ENCODE data around the gene RUNX2.

RUNX2 gene

GRCh38 chr6:45587229-45588060 lies 259.3 kb downstream of the RUNX2 start:
- no peak for DNase-seq (ENCODE audit: low read depth, low spot score)

DNA sequence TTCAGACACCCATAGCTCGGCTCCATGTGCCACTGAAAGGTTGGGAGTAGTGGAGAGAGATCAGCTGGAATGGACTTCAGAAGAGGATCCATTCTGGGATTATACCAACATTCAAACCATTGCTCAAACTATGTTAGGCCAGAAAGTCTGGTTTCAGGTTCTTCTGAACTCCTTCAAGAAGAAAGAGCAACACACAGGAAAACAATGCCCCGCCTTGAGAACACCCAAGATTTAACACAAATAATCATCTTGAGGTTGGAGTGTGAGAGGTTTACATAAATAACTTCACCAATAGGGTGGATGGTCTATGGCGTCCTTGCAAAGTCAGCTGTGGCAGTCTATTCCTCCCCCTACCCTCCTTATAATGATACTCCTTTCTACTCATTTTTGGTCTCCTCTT lies 261.2 kb downstream of the RUNX2 start:
- DNase-seq (ENCODE audit: low read depth, low spot score), result no peak

DNA sequence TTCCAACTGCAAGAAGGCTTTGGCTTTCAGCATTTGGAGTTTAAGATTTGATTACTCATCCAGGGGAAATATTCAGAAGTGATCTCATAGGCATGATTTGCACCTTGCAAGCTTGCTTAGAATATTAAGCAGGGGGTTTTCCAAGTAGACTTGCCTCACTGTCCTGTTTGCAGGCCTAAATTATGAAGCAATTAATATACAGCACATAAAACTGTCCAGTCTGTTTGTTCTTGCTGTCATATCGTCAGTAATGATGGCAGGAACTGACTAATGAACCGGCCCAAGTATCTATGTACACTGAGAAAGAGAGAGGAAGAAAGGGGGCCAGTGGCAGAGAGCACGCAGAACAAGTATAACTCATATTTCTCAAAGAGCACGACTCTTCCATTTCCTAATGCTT lies 262.1 kb downstream of the RUNX2 start:
- DNase-seq (ENCODE audit: low read depth, low spot score), result no peak

- DNase-seq (ENCODE audit: low read depth, low spot score), result no peak
These were observed 262.6 kb downstream of the RUNX2 start for GRCh38 chr6:45590696-45591184.

DNA sequence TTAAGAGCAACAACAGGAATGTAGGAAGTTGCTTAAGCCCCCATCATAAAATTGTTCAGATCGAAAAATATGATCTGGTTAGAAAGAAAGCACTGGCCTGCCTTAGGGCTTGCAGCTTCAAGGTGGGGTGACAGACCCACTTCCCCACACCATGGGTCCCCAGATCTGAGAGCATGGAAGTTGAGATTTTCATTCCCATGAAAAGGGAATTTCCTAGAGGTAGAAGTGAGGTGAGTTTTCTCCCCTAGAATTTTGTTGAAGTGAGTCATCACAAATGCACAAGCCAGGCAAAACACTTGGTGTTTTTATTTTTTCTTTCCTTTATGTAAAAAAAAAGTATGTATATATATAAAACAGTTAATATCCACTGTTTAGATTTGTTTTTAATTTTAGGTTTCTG lies 263.2 kb downstream of the RUNX2 start:
- no peak for DNase-seq (ENCODE audit: low read depth, low spot score)

DNA sequence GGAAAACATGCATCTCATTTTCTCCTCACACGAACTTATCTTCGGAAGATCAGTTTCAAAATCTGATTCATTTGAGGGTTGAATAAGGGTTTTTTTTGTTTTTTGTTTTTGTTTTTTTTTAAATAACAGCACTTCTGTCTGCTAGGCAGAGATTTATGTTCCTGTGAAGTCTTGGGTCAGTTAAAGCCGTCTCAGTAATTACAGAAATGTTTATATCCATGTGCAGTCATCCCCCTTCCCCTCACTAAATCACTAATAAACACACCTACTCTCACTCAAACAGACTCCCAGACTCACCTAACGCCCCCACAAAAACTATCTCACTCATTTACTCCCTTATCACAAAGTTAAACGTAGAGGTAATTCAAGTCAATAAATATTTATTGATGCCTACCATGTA lies 263.8 kb downstream of the RUNX2 start:
- no peak for DNase-seq (ENCODE audit: low read depth, low spot score)

DNA sequence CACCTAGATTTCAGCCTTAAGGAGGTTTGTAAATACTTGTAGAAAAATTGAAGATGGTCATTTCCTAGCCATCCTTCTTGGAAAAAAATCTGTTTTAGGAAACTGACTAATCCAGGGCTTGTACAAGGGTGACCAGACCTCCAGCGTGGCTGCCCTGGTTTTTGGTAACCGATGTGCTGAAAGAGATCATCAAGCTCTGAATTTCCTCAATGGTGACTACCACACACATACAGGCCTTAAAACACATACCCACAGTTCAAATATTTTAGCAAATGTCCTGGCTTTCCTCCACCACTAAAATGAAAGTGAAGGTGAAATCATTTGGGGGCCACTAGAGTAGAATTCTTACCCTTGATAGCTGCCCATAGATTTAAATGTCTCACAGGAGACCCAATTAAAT lies 264.9 kb downstream of the RUNX2 start:
- DNase-seq (ENCODE audit: low read depth, low spot score), result no peak

GRCh38 chr6:45595010-45595851 lies 267.1 kb downstream of the RUNX2 start:
- no peak for DNase-seq (ENCODE audit: low read depth, low spot score)

GRCh38 chr6:45597424-45597823 lies 269.3 kb downstream of the RUNX2 start:
- no peak for DNase-seq (ENCODE audit: low read depth, low spot score)

DNA sequence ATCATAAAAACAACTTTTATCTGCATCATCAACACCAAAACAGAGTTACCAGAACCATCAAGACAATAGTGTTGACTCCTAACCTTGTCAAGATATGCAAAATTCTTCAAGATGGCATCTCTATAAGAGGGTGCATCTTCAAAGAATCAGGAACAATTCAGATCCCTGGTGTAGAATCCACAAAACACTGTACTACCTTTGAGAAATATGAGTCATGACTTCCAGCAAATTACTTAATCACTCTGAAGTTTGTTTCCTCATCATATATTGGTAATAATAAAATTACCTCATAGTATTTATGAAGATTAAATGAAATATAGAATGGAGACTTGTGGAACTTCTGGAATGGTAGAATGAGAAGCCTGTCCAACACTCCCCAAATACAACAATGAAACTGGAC lies 270.9 kb downstream of the RUNX2 start:
- DNase-seq (ENCODE audit: low read depth, low spot score), result no peak

DNA sequence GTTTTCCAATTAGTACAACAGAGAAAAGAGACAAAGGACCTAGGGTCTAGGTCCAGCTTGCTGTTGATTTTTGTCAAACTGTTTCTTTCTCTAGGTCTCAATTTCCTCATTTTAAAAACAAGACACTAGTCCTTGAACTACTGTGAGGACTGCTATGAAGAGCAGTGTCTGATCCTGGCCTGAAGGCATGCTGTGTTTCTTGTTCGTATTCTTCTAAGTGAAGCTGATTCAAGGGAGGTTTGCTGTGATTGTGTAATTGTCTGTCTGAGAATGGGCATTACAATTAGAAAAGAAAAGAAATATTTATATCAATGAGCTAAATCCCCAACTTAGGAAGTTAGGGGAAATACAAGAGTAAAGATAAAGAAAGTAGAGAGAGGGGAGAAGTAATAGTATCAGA lies 277.8 kb downstream of the RUNX2 start:
- DNase-seq (ENCODE audit: low read depth, low spot score), result no peak

DNA sequence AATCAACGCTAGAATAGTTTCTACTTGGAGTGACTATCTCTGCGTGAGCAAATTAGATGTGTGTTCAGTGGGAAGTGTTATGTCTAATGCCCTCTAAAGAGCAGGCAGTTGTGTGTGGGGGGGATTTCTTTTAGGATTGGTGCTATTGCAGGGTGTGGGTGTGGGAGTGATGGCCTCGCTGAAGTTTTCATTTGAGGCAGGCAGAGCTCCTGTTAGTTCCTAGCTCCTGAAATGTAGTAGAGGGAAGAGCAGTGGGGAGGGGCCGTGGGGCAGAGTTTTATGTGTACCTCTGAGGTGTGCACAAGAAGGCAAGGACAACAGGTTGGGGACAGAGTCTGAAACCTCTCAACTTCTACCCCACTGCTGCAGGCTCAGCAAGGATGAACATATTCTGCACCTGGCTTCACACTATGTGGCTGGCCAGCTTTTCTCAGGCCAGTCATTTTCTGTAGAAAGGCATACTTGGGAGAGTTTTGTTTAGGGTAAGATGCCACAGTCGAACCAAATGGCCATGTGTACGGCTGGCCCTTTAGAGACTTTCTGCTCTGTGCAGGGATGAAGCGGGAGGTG lies 278.8 kb downstream of the RUNX2 start:
- no peak for DNase-seq (ENCODE audit: low read depth, low spot score)

DNA sequence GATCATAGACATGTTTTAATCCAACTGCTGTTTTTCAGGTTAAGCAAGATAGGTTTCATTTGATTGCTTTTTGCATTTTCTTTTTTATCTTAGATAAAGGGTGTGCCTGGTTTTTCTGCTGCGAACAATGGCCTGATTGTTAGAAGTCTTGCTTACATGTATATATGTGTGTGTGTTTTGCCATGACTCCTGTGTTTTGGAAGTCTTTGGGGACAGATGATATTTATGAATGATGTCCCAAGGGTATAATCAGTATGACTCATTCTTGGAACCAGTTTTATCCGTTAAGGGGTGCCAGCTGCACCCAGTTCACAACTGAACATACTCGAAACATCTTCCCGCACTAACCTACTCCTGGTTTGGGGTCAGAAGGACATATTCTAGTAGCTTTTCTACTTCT lies 279.7 kb downstream of the RUNX2 start:
- no peak for DNase-seq (ENCODE audit: low read depth, low spot score)

DNA sequence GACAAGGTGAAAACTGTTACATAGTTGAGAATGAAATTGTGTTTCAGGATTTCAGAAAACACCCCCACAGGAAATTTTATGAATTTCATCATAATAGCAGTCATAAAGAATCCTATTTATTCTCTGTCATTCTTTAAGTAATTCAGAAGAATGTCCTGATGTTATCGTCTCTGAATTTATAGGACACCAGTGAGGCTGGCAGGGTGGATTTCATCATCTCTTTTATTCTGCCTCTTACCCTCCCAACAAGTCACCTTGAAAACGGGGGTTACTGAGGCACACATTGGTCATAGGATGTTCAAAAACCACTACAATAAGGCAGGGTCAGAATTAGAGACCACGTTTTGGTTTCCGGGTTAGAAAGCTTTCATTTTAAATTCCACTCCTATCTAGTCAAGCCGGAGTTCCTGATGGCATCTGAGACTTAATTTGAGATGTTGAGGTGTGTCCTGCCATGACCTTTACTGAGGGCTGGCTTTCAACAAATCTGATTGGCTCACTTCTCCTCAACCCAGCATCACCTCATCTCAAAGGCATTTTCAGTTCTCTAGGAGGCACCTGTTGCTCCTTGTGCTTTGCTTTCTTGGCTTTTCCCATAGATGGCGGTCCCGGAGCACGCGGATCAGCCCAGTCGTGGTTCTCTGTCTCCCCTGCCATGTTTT lies 280.3 kb downstream of the RUNX2 start:
- no peak for DNase-seq (ENCODE audit: low read depth, low spot score)

- no peak for DNase-seq (ENCODE audit: low read depth, low spot score)
These were observed 281.1 kb downstream of the RUNX2 start for GRCh38 chr6:45609141-45609638.

DNA sequence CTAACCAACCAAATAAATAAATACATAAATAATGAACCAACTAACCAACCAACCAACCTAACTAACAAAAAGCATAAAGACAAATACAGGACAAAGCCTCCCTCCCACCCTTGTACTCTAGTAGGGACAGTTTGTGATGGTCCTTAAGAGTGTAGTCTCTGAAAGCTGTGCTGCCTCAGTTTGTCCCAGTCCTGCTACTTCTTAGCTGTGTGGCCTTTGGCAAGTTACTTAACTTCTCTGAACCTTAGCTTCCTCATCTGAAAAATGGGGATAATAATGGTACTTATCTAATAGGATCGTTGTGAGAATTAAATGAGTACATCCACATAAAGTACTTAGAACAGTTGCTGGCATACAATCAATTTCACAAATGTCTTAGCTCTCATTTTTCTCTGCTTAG lies 282.2 kb downstream of the RUNX2 start:
- no peak for DNase-seq (ENCODE audit: low read depth, low spot score)

GRCh38 chr6:45610832-45611231 lies 282.7 kb downstream of the RUNX2 start:
- DNase-seq (ENCODE audit: low read depth, low spot score), result no peak

DNA sequence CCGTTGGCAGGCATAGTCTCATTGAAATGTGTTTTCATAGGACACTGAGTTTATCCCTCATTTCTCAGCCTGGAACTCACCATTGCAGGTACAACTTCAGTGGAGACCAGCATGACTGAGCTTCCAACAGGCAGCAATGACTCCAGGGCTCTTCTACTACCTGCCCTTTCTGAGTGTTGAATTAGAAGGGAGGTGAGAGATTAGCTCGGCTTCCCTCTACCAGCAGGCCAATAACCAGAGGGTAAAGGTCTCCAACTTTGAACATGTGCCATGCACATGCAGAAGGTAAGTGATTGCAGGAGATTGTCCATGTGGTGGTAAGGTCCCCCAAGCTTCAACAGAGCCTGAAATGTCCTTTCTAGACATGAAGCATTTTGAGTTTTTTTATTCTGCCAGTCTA lies 283.4 kb downstream of the RUNX2 start:
- no peak for DNase-seq (ENCODE audit: low read depth, low spot score)

DNA sequence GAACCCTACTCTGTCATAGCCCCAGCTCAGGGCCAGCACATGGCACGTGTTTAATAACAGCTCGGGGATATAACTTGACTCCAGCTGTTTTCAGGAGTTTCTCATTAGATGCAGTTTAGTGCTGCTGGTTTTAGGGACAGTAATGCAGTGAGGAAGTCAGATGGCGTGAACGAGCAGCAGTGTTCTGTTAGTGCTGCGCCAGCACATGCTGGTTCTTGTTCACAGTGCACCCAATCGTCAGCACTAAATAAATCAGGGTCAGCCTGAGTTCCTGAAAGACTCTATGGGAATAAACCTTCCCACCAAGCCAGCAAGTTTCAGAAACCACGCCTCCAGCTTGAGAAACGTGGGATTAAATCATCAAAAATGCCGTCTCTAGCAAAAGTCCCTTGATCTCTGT lies 285.5 kb downstream of the RUNX2 start:
- peak; percentile 67 for DNase-seq (ENCODE audit: low read depth, low spot score)

DNA sequence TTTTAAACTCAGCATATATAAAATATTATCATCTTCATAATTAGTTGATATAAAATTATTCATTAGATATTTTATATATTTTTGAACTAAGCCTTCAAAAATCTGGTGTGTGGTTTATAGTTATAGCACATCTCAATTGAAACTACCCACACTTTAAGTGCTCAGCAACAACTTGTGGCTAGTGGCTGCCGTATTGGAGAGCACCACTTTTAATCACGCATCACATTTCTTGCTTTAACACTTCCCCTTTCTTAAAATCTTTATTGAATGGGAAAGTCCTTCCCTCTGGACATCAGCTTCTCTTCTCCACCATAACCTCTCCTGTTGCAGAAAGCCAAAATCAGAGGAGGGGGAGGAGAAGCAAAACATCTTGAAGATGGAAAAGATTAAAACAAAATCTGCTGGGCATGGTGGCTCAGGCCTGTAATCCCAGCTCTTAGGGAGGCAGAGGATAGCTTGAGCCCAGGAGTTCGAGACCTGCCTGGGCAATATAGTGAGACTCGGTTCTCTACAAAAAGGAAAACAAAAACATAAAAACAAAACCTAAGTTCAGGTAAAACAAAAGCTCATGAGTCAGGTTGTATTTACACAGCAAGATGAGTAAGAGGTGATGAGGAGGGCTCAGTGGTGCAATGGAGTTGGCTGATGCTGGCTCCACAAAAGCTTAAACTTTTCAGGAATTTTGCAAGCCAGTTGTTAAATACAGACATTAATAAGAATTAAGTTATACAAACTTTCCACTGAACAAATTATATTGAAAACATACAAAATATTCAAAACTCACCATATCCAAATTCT lies 286.6 kb downstream of the RUNX2 start:
- DNase-seq (ENCODE audit: low read depth, low spot score), result no peak

DNA sequence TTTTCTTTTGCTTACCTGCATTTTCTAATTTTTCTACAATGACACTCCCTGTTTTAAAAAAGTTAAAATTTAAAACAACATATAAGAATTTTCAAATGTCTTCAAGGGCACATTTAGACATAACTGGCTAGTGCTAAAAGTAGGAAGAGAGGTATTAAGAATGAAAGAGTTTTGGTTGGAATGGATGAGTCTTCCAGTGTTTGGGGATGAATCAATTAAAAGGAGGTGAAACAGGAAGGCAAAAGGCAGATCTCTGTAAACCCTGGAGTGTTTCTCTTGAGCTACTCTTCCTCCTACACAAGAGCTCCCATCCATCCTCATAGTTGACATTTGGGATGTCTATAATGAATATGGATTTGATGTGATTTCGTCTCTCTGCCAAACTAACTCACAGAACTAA lies 288.1 kb downstream of the RUNX2 start:
- DNase-seq (ENCODE audit: low read depth, low spot score), result no peak
